HUES6 (cell line): ENCODE results near the gene SLC18A3.

Experiments used
- H3K27ac ChIP-seq: 2 replicates; pipeline ENCODE4 v1.7.0; 2013; ENCODE audit warnings: low read depth, mild to moderate bottlenecking, low read length, inconsistent platforms
- H3K27me3 ChIP-seq: 2 replicates; pipeline ENCODE4 v1.6.1; 2013; ENCODE audit warnings: low read length; ENCODE audit not compliant: control insufficient read depth, insufficient read depth
- H3K36me3 ChIP-seq: 2 replicates; pipeline ENCODE4 v1.6.1; 2013; ENCODE audit warnings: low read length; ENCODE audit not compliant: control insufficient read depth, insufficient read depth
- H3K4me1 ChIP-seq: 2 replicates; pipeline ENCODE4 v1.6.1; 2013; ENCODE audit warnings: low read length; ENCODE audit not compliant: control insufficient read depth, insufficient read depth
- H3K4me3 ChIP-seq: 2 replicates; pipeline ENCODE4 v1.5.1; 2013; ENCODE audit warnings: low read depth, low read length
- H3K9ac ChIP-seq: one replicate; pipeline ENCODE4 v1.6.1; 2013; ENCODE audit warnings: mild to moderate bottlenecking, low read length
- H3K9me3 ChIP-seq: 2 replicates; pipeline ENCODE4 v1.6.1; 2013; ENCODE audit warnings: low read depth, low read length; ENCODE audit not compliant: control insufficient read depth, insufficient read depth

Gene SLC18A3

DNA sequence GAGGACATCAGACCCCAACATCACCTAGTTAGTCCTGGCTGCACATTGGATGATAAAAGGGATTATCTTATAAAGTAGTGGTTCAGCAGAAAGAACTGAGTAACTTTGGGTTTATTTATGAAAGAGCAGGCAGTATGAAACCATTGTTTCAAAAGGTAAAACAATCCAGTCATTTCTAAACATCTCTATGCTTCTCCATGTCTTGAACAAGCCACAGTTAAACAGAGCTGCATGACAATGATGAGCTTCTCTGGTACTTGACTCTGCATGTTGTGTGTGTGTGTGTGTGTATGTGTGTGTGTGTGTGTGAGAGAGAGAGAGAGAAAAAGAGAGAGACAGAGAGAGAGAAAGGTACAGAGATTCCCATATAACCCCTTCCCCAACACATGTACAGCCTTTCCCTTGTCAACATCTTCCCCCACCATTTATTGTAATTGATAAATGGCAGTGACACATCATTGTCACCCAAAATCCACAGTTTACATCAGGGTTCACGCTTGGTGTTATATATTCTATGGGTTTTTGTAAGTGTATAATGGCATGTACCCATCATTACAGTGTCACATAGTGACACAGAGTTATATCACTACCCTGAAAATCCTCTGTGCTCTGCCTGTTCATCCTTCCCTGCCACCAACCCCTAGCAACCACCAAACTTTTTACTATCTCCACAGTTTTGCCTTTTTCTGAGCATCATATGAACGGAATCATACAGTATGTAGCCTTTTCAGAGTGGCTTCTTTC, 32.8 kb upstream of the SLC18A3 start:
- Histone ChIP-seq H3K36me3 (no peaks in the 10 kb centered on the region), H3K9me3 (no peaks in the 10 kb centered on the region), H3K27ac (no peak overlapping the region), H3K4me1 (no peaks in the 10 kb centered on the region), H3K4me3 (no peak overlapping the region), H3K9ac (no peak overlapping the region), H3K27me3 (no peaks in the 10 kb centered on the region)

- H3K9me3 ChIP-seq: no peaks in the 10 kb centered on the region
- H3K4me1 ChIP-seq: no peaks in the 10 kb centered on the region
- H3K9ac ChIP-seq: no peak overlapping the region
- H3K4me3 ChIP-seq: no peak overlapping the region
- H3K27ac ChIP-seq: no peak overlapping the region
- no peaks in the 10 kb centered on the region for H3K36me3 ChIP-seq
- no peaks in the 10 kb centered on the region for H3K27me3 ChIP-seq
These were observed 31.7 kb upstream of the SLC18A3 start for GRCh38 chr10:49578392-49578791.

GRCh38 chr10:49579621-49580020, 30.5 kb upstream of the SLC18A3 start:
- no peaks in the 10 kb centered on the region for H3K9me3 ChIP-seq
- H3K4me3 ChIP-seq: no peak overlapping the region
- no peaks in the 10 kb centered on the region for H3K27me3 ChIP-seq
- no peaks in the 10 kb centered on the region for H3K4me1 ChIP-seq
- no peaks in the 10 kb centered on the region for H3K36me3 ChIP-seq
- H3K9ac ChIP-seq: no peak overlapping the region
- H3K27ac ChIP-seq: no peak overlapping the region

GRCh38 chr10:49585387-49585786, 24.7 kb upstream of the SLC18A3 start:
- Histone ChIP-seq H3K27ac (no peak overlapping the region), H3K27me3 (no peaks in the 10 kb centered on the region), H3K9me3 (no peaks in the 10 kb centered on the region), H3K36me3 (no peaks in the 10 kb centered on the region), H3K4me1 (no peaks in the 10 kb centered on the region), H3K9ac (no peak overlapping the region), H3K4me3 (no peak overlapping the region)

DNA sequence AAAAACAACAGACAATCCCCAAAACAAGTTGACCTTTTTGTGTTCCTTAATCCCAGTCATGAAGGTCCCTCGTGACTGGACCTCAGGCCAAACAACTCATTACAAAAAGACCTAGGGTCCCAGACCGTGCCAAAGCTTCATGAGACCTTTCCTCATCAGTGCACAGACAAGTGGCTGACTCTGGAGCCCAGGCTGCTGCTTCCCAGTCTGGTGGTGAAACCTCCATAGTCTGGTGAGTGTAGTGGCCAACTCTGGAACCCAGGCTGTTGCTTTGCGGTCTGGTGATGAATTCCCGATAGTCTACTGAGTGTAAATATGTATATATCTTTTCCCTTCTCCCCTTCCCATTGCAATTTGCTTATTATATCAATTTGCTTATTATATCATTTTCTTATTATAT, 22.1 kb upstream of the SLC18A3 start:
- no peak overlapping the region for H3K9ac ChIP-seq
- H3K36me3 ChIP-seq: no peaks in the 10 kb centered on the region
- no peak overlapping the region for H3K27ac ChIP-seq
- H3K4me3 ChIP-seq: no peak overlapping the region
- no peaks in the 10 kb centered on the region for H3K4me1 ChIP-seq
- H3K9me3 ChIP-seq: no peaks in the 10 kb centered on the region
- H3K27me3 ChIP-seq: no peaks in the 10 kb centered on the region

DNA sequence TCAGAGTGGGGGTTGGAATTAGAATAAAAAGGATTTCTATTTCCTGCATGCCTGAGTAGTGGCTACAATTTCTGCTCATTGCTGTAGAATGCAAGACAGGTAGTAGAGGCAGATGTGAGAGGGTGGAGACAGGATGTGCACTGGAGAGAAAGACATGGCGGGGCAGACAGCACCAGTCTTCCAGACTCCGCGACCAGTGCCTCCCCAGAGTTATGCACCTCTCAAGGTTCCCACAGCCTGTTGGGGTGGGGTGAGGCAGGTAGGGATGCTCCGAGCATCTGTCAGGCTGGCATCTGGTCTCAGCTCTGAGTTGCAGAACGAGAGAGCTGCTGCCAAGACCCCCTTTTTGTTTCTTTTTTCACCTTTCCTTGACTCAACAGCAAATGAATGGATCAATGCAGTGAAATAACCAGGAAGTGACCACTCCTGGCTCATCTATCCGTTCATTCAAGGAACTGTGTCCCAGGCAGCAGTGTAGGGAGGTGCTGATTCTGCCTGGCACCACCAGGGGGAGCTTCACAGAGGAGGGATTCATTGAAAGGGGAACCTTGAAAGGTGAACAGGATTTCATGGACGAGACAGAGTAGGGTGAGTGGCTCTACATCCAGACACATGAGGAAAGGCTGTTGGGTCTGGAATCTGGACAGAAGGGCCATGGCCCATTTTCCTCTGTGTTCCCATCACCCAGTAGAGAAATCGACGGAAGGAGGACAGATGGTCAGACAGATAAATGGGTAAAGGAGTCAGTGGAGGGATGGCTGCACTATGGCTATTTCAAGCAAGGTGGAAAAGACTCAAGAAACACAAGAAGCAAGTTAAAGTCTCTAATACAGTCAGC, 17.2 kb upstream of the SLC18A3 start:
- Histone ChIP-seq H3K36me3 (no peaks in the 10 kb centered on the region), H3K4me1 (0 out of 2 replicates have a peak, but pooled peaks cover 2% of the 10 kb centered on the region), H3K9me3 (no peaks in the 10 kb centered on the region), H3K27ac (no peak overlapping the region), H3K4me3 (no peak overlapping the region), H3K27me3 (peaks cover 19% of the 10 kb centered on the region; the same call in 1 of the 2 replicates), H3K9ac (no peak overlapping the region)

- Histone ChIP-seq H3K27ac (no peak overlapping the region), H3K36me3 (no peaks in the 10 kb centered on the region), H3K9ac (no peak overlapping the region), H3K9me3 (no peaks in the 10 kb centered on the region), H3K4me3 (no peak overlapping the region), H3K27me3 (peaks cover 19% of the 10 kb centered on the region; the same call in 1 of the 2 replicates), H3K4me1 (0 out of 2 replicates have a peak, but pooled peaks cover 2% of the 10 kb centered on the region)
These were observed 16.6 kb upstream of the SLC18A3 start for GRCh38 chr10:49593564-49593875.

DNA sequence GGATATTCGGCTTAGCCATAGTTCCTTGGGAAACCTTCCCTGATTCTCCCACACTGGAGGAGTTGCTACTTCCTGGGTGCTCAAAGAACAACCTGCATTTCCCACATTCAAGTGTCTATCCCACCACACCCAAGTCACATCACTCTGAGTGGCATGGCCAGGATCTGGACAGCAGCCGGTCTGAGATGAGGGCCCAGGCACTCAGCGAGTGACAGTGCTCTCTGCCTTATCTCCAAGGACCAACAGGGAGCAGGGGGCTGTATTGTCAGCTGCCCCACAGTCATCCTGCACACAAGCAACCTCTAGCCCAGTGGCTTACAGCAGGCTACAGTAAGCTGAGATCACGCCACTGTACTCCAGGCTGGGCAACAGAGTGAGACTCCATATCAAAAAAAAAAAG, 16.1 kb upstream of the SLC18A3 start:
- Histone ChIP-seq H3K27ac (no peak overlapping the region), H3K9ac (no peak overlapping the region), H3K4me3 (no peak overlapping the region), H3K9me3 (no peaks in the 10 kb centered on the region), H3K4me1 (0 out of 2 replicates have a peak, but pooled peaks cover 2% of the 10 kb centered on the region), H3K36me3 (no peaks in the 10 kb centered on the region), H3K27me3 (peaks cover 19% of the 10 kb centered on the region; the same call in 1 of the 2 replicates)

DNA sequence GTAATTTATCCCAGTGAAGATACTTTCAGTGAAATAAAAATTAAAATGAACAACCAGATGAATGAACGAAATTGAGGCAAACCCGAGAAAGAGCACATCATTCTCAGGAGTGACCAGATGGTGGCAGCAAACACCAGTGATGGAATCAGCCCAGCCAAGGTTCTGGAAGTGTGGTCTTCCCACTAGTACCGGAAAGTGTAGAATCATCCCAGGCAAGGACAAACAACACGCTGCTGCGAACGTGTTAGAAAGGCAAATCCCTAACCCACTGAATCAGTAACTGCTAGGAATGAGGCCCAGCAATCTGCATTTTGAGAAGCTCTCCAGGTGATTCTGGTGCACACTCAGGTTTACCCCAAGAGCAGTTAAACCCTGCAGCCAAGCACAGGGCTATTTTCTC, 15.5 kb upstream of the SLC18A3 start:
- Histone ChIP-seq H3K9ac (no peak overlapping the region), H3K36me3 (no peaks in the 10 kb centered on the region), H3K27me3 (peaks cover 19% of the 10 kb centered on the region; the same call in 1 of the 2 replicates), H3K4me3 (no peak overlapping the region), H3K27ac (no peak overlapping the region), H3K9me3 (no peaks in the 10 kb centered on the region), H3K4me1 (0 out of 2 replicates have a peak, but pooled peaks cover 2% of the 10 kb centered on the region)

DNA sequence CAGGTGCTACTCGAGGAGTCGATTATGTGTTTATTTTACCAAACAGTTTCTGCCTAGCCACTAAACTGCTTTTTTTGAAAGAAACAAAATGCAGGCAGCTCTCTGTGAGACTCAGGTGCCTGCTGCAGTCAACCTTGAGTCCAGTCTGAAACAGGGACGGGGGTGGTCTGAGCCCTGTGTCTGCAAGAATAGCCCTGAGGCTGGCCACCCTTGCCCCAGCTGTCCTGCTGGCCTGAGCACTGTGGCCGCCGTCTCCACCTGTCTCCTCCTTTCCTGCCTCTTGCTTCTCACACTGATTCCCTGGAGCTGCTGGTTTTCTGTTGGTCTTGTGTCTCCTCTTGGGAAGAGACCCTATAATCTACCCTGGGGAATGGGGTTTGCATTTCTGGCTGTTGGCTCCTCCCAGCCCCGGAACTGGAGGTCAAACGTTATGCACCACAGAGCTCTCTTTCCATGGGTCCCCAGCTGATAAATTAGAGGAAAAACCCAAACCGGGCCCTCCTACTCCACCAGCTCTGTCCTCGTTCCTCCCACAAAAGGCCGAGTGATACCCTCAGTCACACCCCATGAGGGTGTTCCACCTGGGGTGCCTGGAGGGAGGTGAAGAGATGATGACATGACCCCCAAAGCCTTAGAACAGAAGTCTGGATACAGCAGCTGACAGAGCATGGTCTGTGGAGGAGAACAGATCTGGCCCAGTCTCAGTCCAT, 15.0 kb upstream of the SLC18A3 start:
- Histone ChIP-seq H3K27me3 (peaks cover 24% of the 10 kb centered on the region; the same call in 1 of the 2 replicates), H3K27ac (no peak overlapping the region), H3K9me3 (no peaks in the 10 kb centered on the region), H3K4me3 (no peak overlapping the region), H3K9ac (no peak overlapping the region), H3K4me1 (0 out of 2 replicates have a peak, but pooled peaks cover 2% of the 10 kb centered on the region), H3K36me3 (no peaks in the 10 kb centered on the region)
